WTC11 (cell line): ENCODE measurements around the gene SEMA4F.

Experiments used
- CREB1 ChIP-seq: sonication (generic); formaldehyde crosslinking; IDR thresholded peaks from 2 replicates; pipeline ENCODE4 v1.8.0; 2023; ENCODE audit warnings: mild to moderate bottlenecking, missing genetic modification reagents
- MAX ChIP-seq: sonication (generic); formaldehyde crosslinking; IDR thresholded peaks from 2 replicates; pipeline ENCODE4 v1.8.0; 2022; ENCODE audit warnings: mild to moderate bottlenecking, missing genetic modification reagents
- PRRX2 ChIP-seq: fragments of 250-450 bp; sonication (Bioruptor Pico); IDR thresholded peaks from 2 replicates; pipeline ENCODE4 v1.8.0; 2021; ENCODE audit warnings: mild to moderate bottlenecking
- TF ChIP-seq, protein P1 (sequence below): fragments of 200-600 bp; IDR thresholded peaks from 2 replicates; pipeline ENCODE4 v1.8.0; 2022; ENCODE audit warnings: antibody characterized with exemption
- TF ChIP-seq, protein P2 (sequence below): sonication (generic); formaldehyde crosslinking; IDR thresholded peaks from 2 replicates; pipeline ENCODE4 v1.8.0; 2022; ENCODE audit warnings: mild to moderate bottlenecking, missing genetic modification reagents

GRCh38 chr2:74702001-74702715 is 48.1 kb downstream of the SEMA4F start:
- no peak for TF ChIP-seq CREB1 (CRISPR knock-in tag)
- TF ChIP-seq, protein P1, sequence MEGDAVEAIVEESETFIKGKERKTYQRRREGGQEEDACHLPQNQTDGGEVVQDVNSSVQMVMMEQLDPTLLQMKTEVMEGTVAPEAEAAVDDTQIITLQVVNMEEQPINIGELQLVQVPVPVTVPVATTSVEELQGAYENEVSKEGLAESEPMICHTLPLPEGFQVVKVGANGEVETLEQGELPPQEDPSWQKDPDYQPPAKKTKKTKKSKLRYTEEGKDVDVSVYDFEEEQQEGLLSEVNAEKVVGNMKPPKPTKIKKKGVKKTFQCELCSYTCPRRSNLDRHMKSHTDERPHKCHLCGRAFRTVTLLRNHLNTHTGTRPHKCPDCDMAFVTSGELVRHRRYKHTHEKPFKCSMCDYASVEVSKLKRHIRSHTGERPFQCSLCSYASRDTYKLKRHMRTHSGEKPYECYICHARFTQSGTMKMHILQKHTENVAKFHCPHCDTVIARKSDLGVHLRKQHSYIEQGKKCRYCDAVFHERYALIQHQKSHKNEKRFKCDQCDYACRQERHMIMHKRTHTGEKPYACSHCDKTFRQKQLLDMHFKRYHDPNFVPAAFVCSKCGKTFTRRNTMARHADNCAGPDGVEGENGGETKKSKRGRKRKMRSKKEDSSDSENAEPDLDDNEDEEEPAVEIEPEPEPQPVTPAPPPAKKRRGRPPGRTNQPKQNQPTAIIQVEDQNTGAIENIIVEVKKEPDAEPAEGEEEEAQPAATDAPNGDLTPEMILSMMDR, result no peak
- TF ChIP-seq, protein P2, sequence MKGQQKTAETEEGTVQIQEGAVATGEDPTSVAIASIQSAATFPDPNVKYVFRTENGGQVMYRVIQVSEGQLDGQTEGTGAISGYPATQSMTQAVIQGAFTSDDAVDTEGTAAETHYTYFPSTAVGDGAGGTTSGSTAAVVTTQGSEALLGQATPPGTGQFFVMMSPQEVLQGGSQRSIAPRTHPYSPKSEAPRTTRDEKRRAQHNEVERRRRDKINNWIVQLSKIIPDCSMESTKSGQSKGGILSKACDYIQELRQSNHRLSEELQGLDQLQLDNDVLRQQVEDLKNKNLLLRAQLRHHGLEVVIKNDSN (CRISPR knock-in tag), result no peak
- no peak for TF ChIP-seq PRRX2 (CRISPR knock-in tag)
- TF ChIP-seq MAX, result no peak
